ENCODE results near the gene PPFIA1. TPM values are rescaled to one million over a fixed set of nuclear protein-coding genes. Genes with fewer than 3 reads are reported as not detected.
"Not testable (repeated sequence)": the region's sequence is repeated elsewhere in the genome, so short reads cannot be mapped to it uniquely, and the experiment has no call there.

PPFIA1 gene
- total RNA-seq, 1 donor from 2014 or later = 49.6 TPM

- DNase-seq (ENCODE audit: low spot score) = no peak
These were observed 18.7 kb upstream of the PPFIA1 start for GRCh38 chr11:70251659-70252321.

GRCh38 chr11:70252844-70253243, 17.6 kb upstream of the PPFIA1 start:
- no peak for DNase-seq (ENCODE audit: low spot score)

GRCh38 chr11:70255477-70256116, 14.9 kb upstream of the PPFIA1 start:
- DNase-seq (ENCODE audit: low spot score) = no peak

- DNase-seq (ENCODE audit: low spot score) = not testable (repeated sequence)
These were observed 11.4 kb upstream of the PPFIA1 start for GRCh38 chr11:70259077-70259476.

- DNase-seq (ENCODE audit: low spot score) = no peak
These were observed 7.5 kb upstream of the PPFIA1 start for GRCh38 chr11:70262951-70263350.

GRCh38 chr11:70263363-70263762, 7.1 kb upstream of the PPFIA1 start:
- DNase-seq (ENCODE audit: low spot score) = no peak

- DNase-seq (ENCODE audit: low spot score) = no peak
These were observed 5.1 kb upstream of the PPFIA1 start for GRCh38 chr11:70265341-70265740.

GRCh38 chr11:70267405-70267950, 3.0 kb upstream of the PPFIA1 start:
- no peak for DNase-seq (ENCODE audit: low spot score)

GRCh38 chr11:70268526-70268925, 2.0 kb upstream of the PPFIA1 start:
- no peak for DNase-seq (ENCODE audit: low spot score)

- DNase-seq (ENCODE audit: low spot score) = peak; percentile 42
These were observed 573 bp downstream of the PPFIA1 start for GRCh38 chr11:70270877-70271648.

- no peak for DNase-seq (ENCODE audit: low spot score)
These were observed 1.1 kb downstream of the PPFIA1 start for GRCh38 chr11:70271649-70271953.

- no peak for DNase-seq (ENCODE audit: low spot score)
These were observed 1.5 kb downstream of the PPFIA1 start for GRCh38 chr11:70272009-70272408.

- no peak for DNase-seq (ENCODE audit: low spot score)
These were observed 8.5 kb downstream of the PPFIA1 start for GRCh38 chr11:70278994-70279393.

- peak; percentile 28 for DNase-seq (ENCODE audit: low spot score)
These were observed 10.7 kb downstream of the PPFIA1 start for GRCh38 chr11:70281156-70281609.

GRCh38 chr11:70282012-70282411, 11.5 kb downstream of the PPFIA1 start:
- DNase-seq (ENCODE audit: low spot score) = no peak

GRCh38 chr11:70288721-70289120, 18.2 kb downstream of the PPFIA1 start:
- no peak for DNase-seq (ENCODE audit: low spot score)

- no peak for DNase-seq (ENCODE audit: low spot score)
These were observed 19.1 kb downstream of the PPFIA1 start for GRCh38 chr11:70289582-70289981.

GRCh38 chr11:70290361-70291065, 20.0 kb downstream of the PPFIA1 start:
- no peak for DNase-seq (ENCODE audit: low spot score)

- no peak for DNase-seq (ENCODE audit: low spot score)
These were observed 21.7 kb downstream of the PPFIA1 start for GRCh38 chr11:70292166-70292565.

- DNase-seq (ENCODE audit: low spot score) = no peak
These were observed 22.4 kb downstream of the PPFIA1 start for GRCh38 chr11:70292863-70293262.

GRCh38 chr11:70295166-70295565, 24.7 kb downstream of the PPFIA1 start:
- not testable (repeated sequence) for DNase-seq (ENCODE audit: low spot score)

- DNase-seq (ENCODE audit: low spot score) = no peak
These were observed 26.2 kb downstream of the PPFIA1 start for GRCh38 chr11:70296681-70297080.

Measured in umbilical cord (tissue), 2 donors.